Cortex of kidney (tissue), 1 donor: Measurements from ENCODE around the gene THAP8.

Source experiments
- DNase-seq: peaks from one replicate; lab custom pipeline; 2025; lab: John Stamatoyannopoulos, UW

Gene THAP8

DNA sequence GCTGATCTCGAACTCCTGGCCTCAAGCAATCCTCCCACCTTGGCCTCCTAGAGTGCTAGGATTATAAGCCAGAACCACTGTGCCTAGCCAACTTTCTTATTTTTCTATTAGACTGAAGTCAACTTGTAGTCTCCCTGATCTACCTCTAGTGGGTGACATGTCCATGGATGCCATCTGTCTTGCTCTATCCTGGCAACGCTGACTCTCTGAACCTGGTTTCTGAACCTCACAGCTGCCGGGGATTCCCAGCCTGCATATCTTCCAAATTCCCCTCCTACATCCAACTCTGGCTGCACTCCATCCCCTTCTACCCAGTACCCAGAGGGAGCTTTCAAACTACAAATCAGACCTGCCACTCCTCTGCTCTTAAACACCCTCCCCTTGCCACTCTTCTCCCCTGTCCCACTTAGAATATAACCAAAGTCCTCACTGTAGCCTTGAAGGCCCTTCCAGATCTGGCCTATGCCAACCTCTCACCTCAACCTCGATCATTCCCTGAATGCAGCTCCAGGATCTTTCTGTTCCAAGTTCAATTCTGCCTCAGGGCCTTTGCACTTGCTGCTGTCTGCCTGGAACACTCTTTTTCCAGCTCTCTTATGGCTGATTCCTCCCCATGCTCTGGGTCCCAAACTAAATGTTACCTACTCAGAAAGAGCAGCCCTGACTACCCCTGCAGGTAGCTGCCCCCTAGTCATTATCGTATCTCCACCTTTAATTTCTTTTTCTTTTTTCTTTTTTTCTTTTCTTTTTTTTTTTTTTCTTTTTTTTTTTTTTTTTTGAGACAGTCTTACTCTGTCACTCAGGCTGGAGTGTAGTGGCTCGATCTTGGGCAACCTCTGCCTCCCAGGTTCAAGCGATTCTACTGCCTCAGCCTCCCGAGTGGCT, 23.6 kb downstream of the THAP8 start:
- no peak for DNase-seq

DNA sequence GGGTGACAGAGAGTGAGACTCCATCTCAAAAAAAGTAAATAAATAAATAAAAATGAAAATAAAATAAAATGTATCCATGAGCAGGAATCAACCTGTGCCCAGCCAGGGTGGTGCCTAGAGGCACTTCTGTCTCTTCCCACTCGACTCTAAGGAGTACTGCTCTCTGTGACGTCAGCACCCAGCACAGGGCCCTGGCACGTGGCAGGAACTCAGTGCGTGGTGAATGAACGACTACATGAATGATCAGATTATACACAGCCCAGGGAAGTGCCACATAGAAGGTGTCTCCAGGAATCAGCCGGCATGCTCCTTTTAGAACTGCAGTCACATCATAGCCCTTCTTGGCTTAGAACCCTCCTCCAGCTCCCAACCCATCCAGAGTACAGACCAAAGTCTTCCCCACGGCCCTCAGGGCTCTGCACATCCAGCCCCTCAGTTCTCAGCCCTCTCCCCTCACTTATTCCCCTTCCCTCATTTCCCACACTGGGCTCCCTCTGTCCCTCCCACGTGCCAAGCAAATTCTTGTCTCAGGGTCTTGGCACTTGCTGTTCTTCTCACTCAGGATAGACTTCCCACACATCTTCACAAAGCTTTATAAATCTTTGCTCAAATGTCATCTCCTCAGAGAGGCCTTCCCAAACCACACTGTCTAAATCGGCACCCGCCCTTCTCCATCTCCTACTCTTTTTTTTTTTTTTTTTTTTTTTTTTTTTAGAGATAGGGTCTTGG, 25.6 kb downstream of the THAP8 start:
- DNase-seq, result no peak

DNA sequence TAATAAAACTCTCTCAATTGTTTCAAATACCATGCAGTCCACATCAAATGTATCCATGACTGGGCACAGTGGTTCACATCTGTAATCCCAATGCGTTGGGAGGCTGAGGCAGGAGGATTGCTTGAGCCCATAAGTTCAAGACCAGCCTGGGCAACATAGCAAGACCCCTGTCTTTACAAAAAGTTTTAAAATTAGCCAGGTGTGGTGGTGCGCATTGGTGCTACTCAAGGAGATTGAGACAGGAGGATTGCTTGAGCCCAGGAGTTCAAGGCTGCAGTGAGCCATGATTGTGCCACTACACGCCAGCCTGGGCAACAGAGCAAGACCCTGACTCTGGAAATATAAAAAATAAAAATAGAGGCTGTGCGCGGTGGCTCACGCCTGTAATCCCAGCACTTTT, 26.4 kb downstream of the THAP8 start:
- no peak for DNase-seq

DNA sequence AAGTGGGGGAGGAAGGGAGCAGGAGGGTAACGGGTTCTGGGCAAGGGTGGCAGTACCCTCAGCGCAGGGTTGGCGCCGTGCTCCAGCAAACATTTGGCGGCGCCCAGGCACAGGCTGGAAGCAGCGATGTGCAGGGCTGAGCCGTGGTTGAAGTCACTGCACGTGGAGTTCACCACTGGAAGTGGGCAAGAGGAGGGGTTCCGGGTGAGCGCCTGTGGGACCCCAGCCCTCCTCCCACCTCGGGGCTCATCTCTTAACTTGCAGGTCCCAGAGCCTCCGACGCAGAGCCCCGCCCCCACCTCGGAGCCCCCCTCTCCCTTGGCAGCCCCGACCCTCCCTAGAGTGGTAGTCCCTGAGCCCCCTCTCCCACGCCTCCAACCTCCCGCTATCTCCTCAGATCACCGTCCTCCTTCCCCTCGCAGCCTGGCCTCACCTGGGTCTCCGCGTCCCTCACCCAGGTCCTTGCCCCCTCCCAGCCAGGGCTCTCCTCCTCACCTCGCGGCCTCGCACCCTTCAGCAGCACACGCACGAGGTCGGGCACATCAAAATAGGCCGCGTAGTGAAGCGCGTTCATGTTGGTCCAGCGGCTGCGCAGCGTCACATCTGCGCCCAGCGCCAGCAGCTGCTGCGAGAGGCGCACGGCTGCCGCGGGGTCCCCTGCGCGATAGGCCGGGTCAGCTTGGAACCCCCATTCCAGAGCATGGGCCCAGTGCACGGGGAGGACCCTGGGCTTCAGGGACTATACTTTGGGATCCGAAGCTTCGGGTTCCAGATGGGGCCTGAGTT, 27.8 kb downstream of the THAP8 start:
- no peak for DNase-seq

DNA sequence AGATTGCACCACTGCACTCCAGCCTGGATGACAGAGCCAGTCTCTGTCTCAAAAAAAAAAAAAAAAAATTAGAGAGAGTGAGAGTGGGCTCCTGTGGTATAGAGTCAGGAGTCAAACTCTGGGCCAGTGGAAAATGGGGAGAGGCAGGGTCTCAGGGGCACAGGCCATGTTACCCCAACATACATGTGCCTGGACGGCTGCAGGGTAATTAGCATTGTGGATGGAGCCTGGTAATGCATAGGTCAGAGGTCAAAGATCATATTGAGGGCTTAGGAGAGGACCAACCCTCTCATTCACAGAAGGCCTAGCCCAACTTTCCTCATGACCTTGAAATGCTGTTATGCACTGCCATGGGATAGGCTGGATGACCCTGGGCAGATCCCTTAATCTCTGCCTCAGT, 28.5 kb downstream of the THAP8 start:
- DNase-seq, result no peak

DNA sequence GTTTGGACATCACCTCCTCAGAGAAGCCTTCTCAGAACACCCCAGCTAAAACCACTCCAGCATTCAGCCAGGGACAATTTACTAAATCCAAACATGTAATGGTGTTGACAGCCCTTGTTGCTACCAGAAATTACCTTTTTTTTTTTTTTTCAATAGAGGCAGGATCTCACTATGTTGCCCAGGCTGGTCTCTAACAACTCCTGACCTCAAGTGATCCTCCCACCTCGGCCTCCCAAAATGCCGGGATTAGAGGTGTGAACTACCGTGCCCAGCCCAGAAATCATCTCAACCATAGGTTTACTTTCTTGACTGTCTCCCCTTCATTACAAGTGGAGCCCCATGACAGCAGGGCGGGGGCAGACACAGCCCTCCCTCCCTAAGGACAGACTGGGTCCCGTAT, 30.7 kb downstream of the THAP8 start:
- no peak for DNase-seq

DNA sequence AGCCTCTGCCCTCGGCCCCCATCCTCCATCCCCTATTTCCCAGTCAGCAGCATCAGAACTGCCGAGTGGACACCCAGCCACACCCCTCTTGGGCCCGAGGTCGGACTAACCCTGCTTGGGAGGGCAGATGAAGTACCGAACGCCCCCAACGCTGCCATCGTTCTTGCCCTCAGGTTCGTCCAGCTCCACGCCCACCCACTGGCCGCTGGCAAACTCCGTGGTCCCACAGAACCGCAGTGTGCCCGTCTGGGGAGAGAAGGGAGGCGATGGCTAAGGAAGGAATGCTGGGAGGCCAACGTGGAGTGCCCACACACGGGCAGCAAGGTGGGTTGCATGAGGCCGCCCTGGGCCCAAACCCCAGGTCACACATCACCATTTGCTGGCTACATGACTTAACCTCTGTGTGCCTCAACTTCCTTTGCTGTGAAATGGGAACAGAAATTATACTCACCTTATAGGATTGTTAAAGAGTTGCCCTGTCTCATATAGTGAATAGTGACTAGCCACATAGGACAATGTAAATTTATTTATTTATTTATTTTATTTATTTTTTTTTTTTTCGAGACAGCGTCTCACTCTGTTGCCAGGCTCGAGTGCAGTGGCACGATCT, 34.9 kb downstream of the THAP8 start:
- no peak for DNase-seq

DNA sequence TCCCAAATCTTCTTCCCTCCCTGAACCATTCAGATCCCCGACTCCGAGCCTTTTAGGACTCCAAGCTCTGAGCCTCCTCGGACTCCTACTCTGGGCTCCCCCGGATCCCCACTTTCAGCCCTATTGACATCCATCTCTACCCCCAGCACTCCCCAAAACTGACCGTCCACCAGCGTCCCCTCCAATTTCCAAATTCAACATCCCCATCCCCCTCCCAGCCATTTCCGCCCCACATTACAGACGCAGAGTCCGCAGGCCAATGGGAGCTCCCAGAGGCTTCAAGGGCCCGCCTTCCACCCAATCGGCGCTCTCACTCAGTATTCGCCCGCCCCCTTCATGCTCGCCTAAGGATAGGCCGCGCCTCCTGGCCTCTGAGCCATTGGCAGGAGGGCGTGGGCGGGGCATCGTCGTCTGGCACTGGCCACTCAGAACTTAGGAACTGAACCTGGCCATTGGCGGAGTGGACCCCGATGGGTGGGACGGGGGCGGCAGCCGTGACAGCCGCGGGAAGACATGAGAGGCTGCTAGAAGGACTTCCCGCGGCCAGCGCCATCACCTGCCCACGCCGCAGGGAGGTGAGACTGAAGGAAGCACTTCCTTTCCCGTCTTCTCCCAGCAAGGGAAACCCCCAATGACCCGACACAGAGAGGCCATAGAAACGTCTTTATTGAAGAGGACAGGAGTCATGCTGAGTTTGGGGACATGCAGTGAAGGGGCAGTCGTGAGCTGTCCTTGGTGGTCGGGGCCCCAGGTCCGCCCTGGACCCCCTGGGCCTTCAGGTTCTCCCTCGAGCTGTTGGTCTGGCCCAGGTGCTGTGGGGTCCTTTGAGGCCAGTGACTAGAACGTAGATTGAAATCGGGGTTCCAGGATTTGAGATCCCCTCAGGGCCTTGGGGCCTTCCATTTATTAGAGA, 39.8 kb downstream of the THAP8 start, which contains the start of gene ALKBH6:
ALKBH6 (minus strand) TSS at position 202 of the 913 bp plus-strand sequence. CDS start 816 bp downstream, outside the sequence.
- no peak for DNase-seq

DNA sequence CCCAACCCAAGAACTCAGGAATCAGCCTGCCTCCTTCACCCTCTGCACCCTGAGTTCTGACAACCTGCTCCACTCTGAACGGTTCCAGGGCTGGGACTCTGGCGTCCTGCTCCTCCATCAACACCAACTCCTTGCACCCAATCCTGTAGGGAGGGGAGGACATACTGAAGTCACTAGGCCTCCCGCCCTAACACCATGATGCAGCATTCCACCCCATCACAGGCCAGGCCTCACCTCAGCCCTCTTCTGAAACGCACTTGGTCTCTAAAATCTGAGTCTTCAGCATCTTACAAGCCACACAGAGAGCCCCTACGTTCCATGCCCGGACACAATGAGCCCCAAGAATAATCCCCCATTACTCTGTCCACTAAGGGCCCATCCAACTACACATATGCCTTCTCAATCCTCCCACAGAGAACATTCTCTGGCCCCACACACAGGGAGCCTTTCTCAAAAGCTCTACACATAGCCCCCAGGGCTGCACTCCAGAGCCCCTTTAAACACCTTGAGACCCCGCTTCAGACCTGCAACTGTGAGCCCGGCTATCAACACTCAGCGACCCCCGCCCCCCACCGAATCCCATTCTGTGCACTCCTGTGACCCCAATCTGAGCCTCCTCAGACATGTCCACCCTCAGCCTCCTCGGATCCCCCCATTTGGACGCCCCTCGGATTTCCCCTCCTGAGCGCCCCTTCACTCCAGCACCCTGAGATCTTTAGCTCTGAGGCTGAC, 40.6 kb downstream of the THAP8 start:
- no peak for DNase-seq

DNA sequence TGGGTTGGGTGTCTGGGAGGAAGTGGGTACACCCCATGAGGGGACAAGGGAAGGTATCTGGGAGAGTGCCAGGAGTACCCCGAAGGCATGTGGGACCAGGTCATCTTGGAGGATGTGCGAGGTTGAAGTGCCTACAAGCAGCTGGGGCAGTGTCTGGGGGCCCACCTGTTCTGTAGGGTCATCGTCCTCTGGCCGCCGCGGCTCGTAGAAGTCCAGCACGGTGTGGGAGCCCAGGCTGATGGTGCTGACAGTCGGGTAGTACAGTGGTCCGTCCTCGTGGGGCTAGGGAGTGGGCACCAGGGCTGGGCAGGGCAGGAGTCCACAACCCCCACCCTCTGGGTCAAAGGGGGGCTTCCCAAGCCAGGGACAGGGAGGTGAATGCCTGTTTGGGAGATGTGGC, 43.7 kb downstream of the THAP8 start:
- no peak for DNase-seq

DNA sequence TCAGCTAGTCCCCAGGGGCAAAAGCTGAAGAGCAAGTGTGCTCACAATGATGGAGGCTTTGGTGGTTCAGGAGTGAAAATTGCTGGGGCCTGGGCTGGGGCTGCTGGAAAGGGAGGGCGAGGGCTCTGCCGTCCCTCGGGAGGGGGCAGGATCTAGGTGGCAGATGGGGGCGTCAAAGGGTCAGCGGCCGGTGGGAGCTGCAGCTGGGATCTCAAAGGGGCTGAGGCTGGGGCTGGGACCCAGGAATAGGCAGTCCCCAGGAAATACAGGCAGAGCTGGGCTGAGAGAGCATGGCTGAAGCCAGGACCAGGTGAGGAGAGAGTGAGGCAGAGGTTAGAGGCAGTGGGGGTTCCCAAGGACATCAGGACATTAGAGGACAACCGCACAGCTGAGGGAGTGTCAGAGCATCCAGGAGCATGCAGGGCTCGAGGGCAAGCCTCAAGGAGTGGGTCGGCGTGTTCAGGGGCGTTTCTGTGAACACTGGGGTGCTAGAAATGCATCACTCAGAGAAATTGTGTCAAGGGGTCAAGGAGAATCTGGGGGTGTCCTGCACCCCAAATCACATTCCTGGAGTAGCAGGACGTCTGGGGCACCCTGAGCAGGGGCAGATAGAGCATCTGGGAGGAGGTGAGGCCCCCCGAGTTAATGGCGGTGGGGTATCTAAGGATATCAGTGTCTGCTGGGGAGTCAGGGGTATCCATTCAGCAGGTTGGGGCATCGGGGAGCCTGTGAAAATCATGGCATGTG, 44.3 kb downstream of the THAP8 start:
- no peak for DNase-seq

DNA sequence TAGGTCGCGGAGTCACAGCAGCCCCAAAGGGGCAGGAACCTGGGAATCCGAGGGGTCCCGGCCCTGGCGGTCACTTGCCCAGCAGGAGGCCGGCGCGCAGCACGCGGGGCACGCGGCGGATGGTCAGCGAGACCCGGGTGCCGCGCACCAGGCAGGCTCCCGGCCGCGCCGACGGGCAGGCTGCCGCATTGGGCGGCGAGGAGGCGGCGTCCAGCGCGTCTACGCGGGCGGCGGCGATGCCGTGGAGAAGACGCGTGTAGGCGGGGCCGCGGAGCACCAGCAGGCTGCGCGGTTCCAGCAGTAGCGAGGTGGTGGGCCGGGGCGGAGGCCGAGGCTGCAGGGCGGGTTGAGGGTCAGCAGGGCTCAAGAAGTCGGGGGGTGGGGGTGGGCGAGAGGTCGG, 44.9 kb downstream of the THAP8 start:
- DNase-seq, result no peak

DNA sequence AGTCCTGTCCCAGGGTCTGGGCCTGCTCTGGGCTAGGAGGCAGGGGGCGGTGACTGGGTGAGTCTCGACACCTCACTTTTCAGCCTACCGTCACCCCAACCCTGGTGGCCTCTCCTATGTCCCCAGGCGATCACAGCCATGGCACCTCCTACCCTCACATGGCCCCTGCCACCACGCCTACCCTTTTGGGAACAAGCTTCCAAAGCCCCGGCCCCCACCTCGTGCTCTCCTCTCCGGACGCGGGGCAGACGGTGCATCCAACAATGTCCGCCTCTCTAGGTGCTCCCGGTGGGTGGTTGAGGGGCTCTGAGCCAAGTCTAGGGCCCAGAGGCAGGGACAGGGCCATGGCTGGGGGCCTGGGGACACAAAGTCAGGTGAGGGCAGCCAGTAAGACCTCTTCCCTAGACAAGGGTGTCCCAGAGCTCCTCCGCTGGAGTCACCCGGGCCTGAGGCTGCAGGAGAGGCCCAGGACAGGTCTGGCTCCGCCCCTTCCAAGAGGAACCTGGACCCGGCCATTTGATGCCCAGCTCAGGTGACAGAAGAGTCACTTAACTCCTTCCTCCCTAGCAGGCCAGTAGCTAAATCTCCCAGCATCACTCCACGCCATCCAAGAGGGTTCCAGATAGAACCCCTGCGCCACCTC, 45.6 kb downstream of the THAP8 start, which contains the start of gene SYNE4:
SYNE4 (minus strand) TSS at position 478 of the 643 bp plus-strand sequence; CDS start at position 346, 132 bp downstream.
- DNase-seq, result no peak

DNA sequence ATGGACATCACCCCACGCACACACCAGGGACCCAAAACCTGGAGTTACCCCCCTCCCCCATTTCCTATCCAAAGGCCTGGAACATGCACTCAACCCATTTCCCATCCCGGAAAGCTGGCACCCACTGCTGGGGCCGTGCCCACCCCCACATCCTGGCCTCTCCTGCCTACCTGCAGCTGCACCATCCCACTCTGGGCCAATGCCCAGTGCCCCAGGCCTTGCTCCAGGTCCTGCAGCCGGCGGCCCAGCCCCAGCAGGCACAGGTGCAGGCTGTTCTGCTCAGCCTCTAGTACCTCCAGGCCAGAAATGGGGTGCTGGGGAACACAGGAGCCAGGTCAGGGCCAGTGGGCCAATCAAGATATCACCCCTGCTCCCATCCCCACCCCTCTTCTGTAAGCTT, 47.1 kb downstream of the THAP8 start:
- no peak for DNase-seq

DNA sequence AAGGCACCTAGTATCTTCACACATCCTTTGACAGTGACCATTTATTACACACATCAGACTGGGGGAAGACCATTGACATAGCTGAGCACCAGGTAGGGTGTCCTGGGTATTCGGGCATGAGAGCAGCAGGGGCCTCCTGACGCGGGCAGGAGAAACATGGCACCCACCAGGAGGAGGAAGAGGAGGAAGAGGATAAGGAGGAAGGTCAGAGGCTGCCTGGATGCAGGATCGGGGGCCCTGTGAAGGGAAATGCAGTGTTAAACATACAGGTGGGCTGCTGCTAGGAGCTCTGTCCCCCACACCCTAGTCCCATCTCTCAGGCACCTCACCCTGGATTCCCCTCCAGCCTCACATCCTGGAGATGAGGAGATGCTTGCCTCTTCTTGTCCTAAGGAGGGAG, 50.8 kb downstream of the THAP8 start:
- DNase-seq, result no peak

DNA sequence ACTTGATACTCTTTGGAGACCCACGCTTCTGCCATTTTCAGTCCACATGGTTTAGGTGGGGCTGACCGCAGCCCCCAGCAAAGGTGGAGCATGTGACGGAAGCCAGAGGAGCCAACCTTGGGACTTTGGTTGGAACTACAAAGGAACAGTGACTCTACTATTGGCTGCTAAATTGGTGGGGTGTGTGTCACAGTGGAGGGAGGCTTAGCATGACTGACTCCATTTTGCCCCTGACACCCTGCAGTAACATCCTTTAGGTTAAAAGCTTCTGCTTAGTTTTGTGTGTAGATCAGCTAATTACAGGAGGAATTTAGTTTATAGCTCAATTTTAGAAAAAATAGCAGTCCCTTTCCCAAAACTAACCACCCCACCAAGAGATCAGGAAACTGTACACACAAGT, 52.5 kb downstream of the THAP8 start:
- DNase-seq, result no peak

DNA sequence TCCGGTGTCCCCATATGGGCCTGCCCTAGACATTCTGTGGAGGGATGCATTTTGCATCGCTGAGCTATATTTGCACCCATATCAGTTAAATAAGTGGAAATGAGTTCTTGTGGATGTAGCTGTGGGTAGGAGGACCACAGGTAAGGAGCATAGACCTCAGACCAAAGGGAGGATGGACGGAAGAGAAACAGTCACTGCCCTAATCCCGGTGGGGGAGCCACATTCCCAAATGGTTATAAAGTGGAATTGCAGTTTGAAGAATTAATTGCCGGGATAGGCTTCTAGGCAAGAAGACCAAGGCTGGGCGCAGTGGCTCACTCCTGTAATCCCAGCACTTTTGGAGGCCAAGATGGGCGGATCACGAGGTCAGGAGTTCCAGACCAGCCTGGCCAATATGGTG, 57.3 kb downstream of the THAP8 start:
- no peak for DNase-seq

DNA sequence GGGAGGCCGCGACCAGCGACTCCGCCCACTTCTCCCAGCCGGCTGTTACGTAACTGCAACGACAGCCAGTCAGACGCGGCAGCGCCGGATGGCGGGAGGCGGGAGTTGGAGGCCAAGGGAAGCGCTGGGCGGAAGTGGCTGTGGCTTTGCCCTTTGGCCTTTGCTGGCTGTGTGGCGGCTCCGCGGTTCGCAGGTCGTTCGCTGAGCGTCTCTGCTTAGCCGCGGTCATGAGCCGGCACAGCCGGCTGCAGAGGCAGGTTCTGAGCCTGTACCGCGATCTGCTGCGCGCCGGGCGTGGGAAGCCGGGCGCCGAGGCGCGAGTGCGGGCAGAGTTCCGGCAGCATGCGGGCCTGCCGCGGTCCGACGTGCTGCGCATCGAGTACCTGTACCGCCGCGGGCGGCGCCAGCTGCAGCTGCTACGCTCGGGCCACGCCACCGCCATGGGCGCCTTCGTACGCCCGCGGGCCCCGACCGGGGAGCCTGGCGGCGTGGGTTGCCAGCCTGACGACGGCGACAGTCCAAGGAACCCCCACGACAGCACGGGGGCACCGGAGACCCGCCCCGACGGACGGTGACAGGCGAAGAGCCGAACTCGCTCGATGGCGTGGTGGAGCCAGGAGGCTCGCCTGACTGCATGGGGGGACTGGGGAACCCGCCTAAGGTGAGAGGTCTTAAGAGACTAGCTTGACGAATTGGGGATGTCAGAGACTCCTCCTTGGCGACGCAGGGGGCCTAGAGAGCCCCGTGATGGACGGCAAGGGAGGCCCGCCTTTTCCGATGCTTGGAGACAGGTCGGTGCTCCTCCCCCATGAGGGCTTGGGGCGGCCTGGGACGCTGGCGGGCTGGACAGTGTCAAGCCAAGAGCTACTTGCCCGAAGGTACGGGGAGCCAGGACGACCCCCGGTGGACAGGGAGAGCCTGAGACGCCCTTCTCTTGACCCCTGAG, 58.8 kb downstream of the THAP8 start, which contains the start of gene SDHAF1:
SDHAF1 (plus strand) TSS at position 141 of the 946 bp plus-strand sequence; CDS start at position 228, 87 bp downstream.
- peak; percentile 38 for DNase-seq
